Kidney (tissue), 14 donors: ENCODE data around the gene NFATC2. TPM values are rescaled to one million over a fixed set of nuclear protein-coding genes. Genes with fewer than 3 reads are reported as not detected.

Source experiments
- DNase-seq, 5 donors: peaks; one replicate each; pipeline ENCODE4 v3.0.0-alpha.2; 2013 to 2020
- FAIRE-seq: peaks from 2 replicates; lab custom pipeline; 2012; peaks lifted over from hg19 to GRCh38; lab: Jason Lieb, UNC
- H3K27ac ChIP-seq, 2 donors: one replicate each; pipeline ENCODE4 v1.7.0; 2013; ENCODE audit warnings: low read depth in 2 of 2, low read length in 2 of 2, inconsistent platforms in 1 of 2
- H3K27me3 ChIP-seq: one replicate; pipeline ENCODE4 v1.7.1; 2013; ENCODE audit warnings: low read length, inconsistent platforms; ENCODE audit not compliant: control insufficient read depth, insufficient read depth
- H3K36me3 ChIP-seq, 3 donors: one replicate each; pipeline versions ENCODE4 v1.7.0 to v1.7.1; 2013; ENCODE audit warnings: low read length in 3 of 3, control low read depth in 1 of 3, inconsistent platforms in 1 of 3; ENCODE audit not compliant: insufficient read depth in 3 of 3, control insufficient read depth in 2 of 3
- H3K4me1 ChIP-seq, 3 donors: one replicate each; pipeline versions ENCODE4 v1.7.0 to v1.7.1; 2013; ENCODE audit warnings: low read length in 3 of 3, inconsistent platforms in 1 of 3, low read depth in 1 of 3; ENCODE audit not compliant: control insufficient read depth in 2 of 3, insufficient read depth in 2 of 3
- H3K4me3 ChIP-seq, 3 donors: one replicate each; pipeline versions ENCODE4 v1.7.0 to v1.8.1; 2013; ENCODE audit warnings: low read length in 3 of 3, control low read depth in 1 of 3, inconsistent platforms in 1 of 3
- H3K9ac ChIP-seq, 3 donors: one replicate each; pipeline versions ENCODE4 v1.7.0 to v1.7.1; 2013; ENCODE audit warnings: low read length in 3 of 3, control low read depth in 1 of 3, inconsistent platforms in 1 of 3
- H3K9me3 ChIP-seq, 3 donors: one replicate each; pipeline versions ENCODE4 v1.7.0 to v1.7.1; 2013; ENCODE audit warnings: low read length in 3 of 3, control low read depth in 1 of 3, inconsistent platforms in 1 of 3; ENCODE audit not compliant: control insufficient read depth in 2 of 3, insufficient read depth in 1 of 3
- CTCF ChIP-seq: IDR thresholded peaks from 3 replicates; pipeline ENCODE4 v1.5.1; 2012; ENCODE audit warnings: mild to moderate bottlenecking, moderate library complexity, borderline replicate concordance; ENCODE audit not compliant: insufficient read depth; ENCODE audit errors: extremely low read depth
- intact Hi-C: fragments of 100-400 bp; cut with DNase I; formaldehyde crosslinking; loops from one replicate; pipeline ENCODE4 v1.11.1; 2022
- polyA plus RNA-seq: library from polyadenylated mRNA; stranded (reverse); fragments of 350-450 nt; fragmentation: Illumina TruSeq; extraction: RNeasy Lipid Tissue Mini Kit (QIAGEN cat#74804); gene quantifications from one replicate; pipeline ENCODE4 v1.2.3, GENCODE V29; 2014; ENCODE audit warnings: low read depth, low replicate concordance; ENCODE audit not compliant: insufficient read depth
- total RNA-seq: library from RNA; stranded (reverse); fragmentation: NEBNext Ultra II Directional; extraction: Animal tissue kit (Norgen Biotek cat#: 25700); gene quantifications from one replicate; pipeline ENCODE4 v1.2.1, GENCODE V29; 2021
- donor health status: control.
- donor health status: control.
- donor health status: control.
- donor health status: control.
- donor health status: control.
- donor health status: DM: yes; HTN: yes; CAD: no.
- donor health status: Normal renal cell carcinoma (clear cell type).

The NFATC2 gene
- total and polyA plus RNA-seq, 2 donors from 2014 or later: 0.73 to 10.5 TPM

GRCh38 chr20:51514249-51514648, 28.3 kb downstream of the NFATC2 start:
- TF ChIP-seq CTCF: no peak
- H3K27ac ChIP-seq: no peak overlapping the region
- no peak for FAIRE-seq
- no peaks in the 10 kb centered on the region for H3K36me3 ChIP-seq
- H3K4me1 ChIP-seq: no peaks in the 10 kb centered on the region
- intact Hi-C loops: no loop called here
- no peak overlapping the region for H3K4me3 ChIP-seq
- H3K9ac ChIP-seq: no peak overlapping the region
- no peaks in the 10 kb centered on the region for H3K9me3 ChIP-seq
- no peaks in the 10 kb centered on the region for H3K27me3 ChIP-seq
- DNase-seq: no peak

- Histone ChIP-seq H3K4me3 (no peak overlapping the region), H3K36me3 (no peaks in the 10 kb centered on the region), H3K9me3 (no peaks in the 10 kb centered on the region), H3K27ac (no peak overlapping the region), H3K9ac (no peak overlapping the region), H3K27me3 (no peaks in the 10 kb centered on the region), H3K4me1 (no peaks in the 10 kb centered on the region)
- no peak for TF ChIP-seq CTCF
- no peak for DNase-seq
- no peak for FAIRE-seq
- intact Hi-C loops: no loop called here
Measured at GRCh38 chr20:51513545-51513944, 29.0 kb downstream of the NFATC2 start.

- no peaks in the 10 kb centered on the region for H3K4me1 ChIP-seq
Measured at GRCh38 chr20:51512645-51513044, 29.9 kb downstream of the NFATC2 start.

More at GRCh38 chr20:51512645-51513044, 29.9 kb downstream of the NFATC2 start:
- Histone ChIP-seq H3K27me3 (no peaks in the 10 kb centered on the region), H3K9ac (no peak overlapping the region), H3K27ac (no peak overlapping the region), H3K4me3 (no peak overlapping the region), H3K9me3 (no peaks in the 10 kb centered on the region), H3K36me3 (no peaks in the 10 kb centered on the region)
- DNase-seq: no peak
- no peak for TF ChIP-seq CTCF
- intact Hi-C loops: no loop called here
- no peak for FAIRE-seq
